Panc1 (cell line): ENCODE measurements around the gene CPM. TPM values are rescaled to one million over a fixed set of nuclear protein-coding genes. Genes with fewer than 3 reads are reported as not detected.

Experiments used
- ATAC-seq: fragments of 200-7000 bp; cut with Tn5 transposase; 2 replicates; pipeline ENCODE4 v1.9.1; 2020; ENCODE audit warnings: mild to moderate bottlenecking, moderate library complexity
- BruUV-seq: library from RNA; stranded (reverse); fragments of 400-500 nt; replicated peaks from 2 replicates; lab custom pipeline; 2021; lab: Mats Ljungman, UMichigan
- CTCF ChIA-PET: fragments of 300-600 bp; sonication (Branson Sonifier 250); formaldehyde crosslinking; loops from one replicate; lab custom pipeline; 2022; ENCODE audit warnings: antibody characterized with exemption; lab: Charles Lee
- POLR2A ChIA-PET: fragments of 300-600 bp; sonication (Branson Sonifier 250); formaldehyde crosslinking; loops from one replicate; lab custom pipeline; 2022; ENCODE audit warnings: antibody characterized with exemption; lab: Charles Lee
- DNase-seq: peaks from one replicate; pipeline ENCODE4 v3.0.0-alpha.2; 2010; ENCODE audit warnings: low read depth, low spot score
- H3K27ac ChIP-seq: 2 replicates; pipeline ENCODE4 v1.5.1; 2011; ENCODE audit warnings: mild to moderate bottlenecking, low read length, inconsistent platforms
- H3K27me3 ChIP-seq: fragments of 200-500 bp; sonication (Bioruptor generic); 2 replicates; pipeline ENCODE4 v1.6.0; 2014; ENCODE audit warnings: low read length, inconsistent platforms; ENCODE audit not compliant: control insufficient read depth, insufficient read depth
- H3K36me3 ChIP-seq: fragments of 200-500 bp; sonication (Bioruptor generic); 2 replicates; pipeline ENCODE4 v1.5.1; 2014; ENCODE audit warnings: inconsistent platforms, mild to moderate bottlenecking, low read length, moderate library complexity; ENCODE audit not compliant: control insufficient read depth, insufficient read depth
- H3K4me1 ChIP-seq: 2 replicates; pipeline ENCODE4 v1.5.1; 2011; ENCODE audit warnings: inconsistent platforms, mild to moderate bottlenecking, low read length, moderate library complexity; ENCODE audit not compliant: control insufficient read depth, insufficient read depth
- H3K4me3 ChIP-seq, 2 experiments: 2 replicates each; pipeline ENCODE4 v1.5.1; 2011 to 2012; ENCODE audit warnings: low read depth in 2 of 2, low read length in 2 of 2, mild to moderate bottlenecking in 2 of 2, inconsistent platforms in 1 of 2, moderate library complexity in 1 of 2
- H3K9me3 ChIP-seq: fragments of 200-500 bp; sonication (Bioruptor generic); 2 replicates; pipeline ENCODE4 v1.5.1; 2014; ENCODE audit warnings: low read depth, mild to moderate bottlenecking, inconsistent platforms, low read length, moderate library complexity; ENCODE audit not compliant: control insufficient read depth, insufficient read depth
- CTCF ChIP-seq: fragments of 450-650 bp; IDR thresholded peaks from 2 replicates; pipeline ENCODE4 v1.5.1; 2017; ENCODE audit warnings: mild to moderate bottlenecking
- POLR2AphosphoS5 ChIP-seq: IDR thresholded peaks from 2 replicates; pipeline ENCODE4 v1.6.1; 2012; ENCODE audit warnings: mild to moderate bottlenecking, low read depth, low read length, moderate library complexity
- REST ChIP-seq, 2 experiments: IDR thresholded peaks; 2 replicates each; pipeline ENCODE4 v1.6.1; 2011 to 2012; ENCODE audit warnings: low read depth in 2 of 2, control low read depth in 1 of 2, low read length in 1 of 2, mild to moderate bottlenecking in 1 of 2, moderate library complexity in 1 of 2; ENCODE audit not compliant: insufficient read depth in 1 of 2
- SIN3A ChIP-seq: IDR thresholded peaks from 2 replicates; pipeline ENCODE4 v1.6.1; 2012; ENCODE audit warnings: low read depth, mild to moderate bottlenecking, low read length, moderate library complexity, borderline replicate concordance; ENCODE audit not compliant: insufficient read depth
- TCF7L2 ChIP-seq: IDR thresholded peaks from 2 replicates; pipeline ENCODE4 v1.6.1; 2011; ENCODE audit warnings: mild to moderate bottlenecking, low read depth, low read length, inconsistent platforms
- in situ Hi-C: cut with HindIII; loops from 2 replicates; pipeline ENCODE4 v1.10.0; 2016; ENCODE audit warnings: low sequenced_read_pairs, low pct_unique_long_range_greater_than_20kb
- intact Hi-C: fragments of 100-400 bp; cut with micrococcal nuclease; formaldehyde crosslinking; loops from one replicate; pipeline ENCODE4 v1.10.0; 2022; ENCODE audit not compliant: unreplicated experiment
- total RNA-seq: library from RNA; stranded (reverse); gene quantifications from one replicate; pipeline ENCODE4 v1.2.1, GENCODE V29; 2021; ENCODE audit not compliant: unreplicated experiment

CPM gene
- total RNA-seq, 1 experiment from 2014 or later: 11.2 TPM

- BruUV-seq: no TSS peak
- ChIA-PET CTCF (interaction anchor here (0.6 kb wide), 1 partner anchor 49 kb away, joined by 3 read pairs; no protein-coding TSS in a partner anchor), POLR2A (no interaction called here)
- TF ChIP-seq POLR2AphosphoS5 (no peak), REST (IDR thresholded peaks at IDR 0.05; ENCODE audit: insufficient read depth in 1 of 2, low read depth in 2 of 2, low read length in 1 of 2) (no peak), SIN3A (no peak), CTCF (no peak)
- ATAC-seq: no peak
- Histone ChIP-seq H3K27me3 (peaks cover 3% of the 10 kb centered on the region; the same call in 1 of the 2 replicates), H3K36me3 (no peaks in the 10 kb centered on the region), H3K4me1 (no peaks in the 10 kb centered on the region), H3K9me3 (no peaks in the 10 kb centered on the region), H3K4me3 (no peak overlapping the region), H3K27ac (no peak overlapping the region)
- no peak for DNase-seq
- intact Hi-C loops: no loop called here
- in situ Hi-C loops: no loop called here
These were observed 21.8 kb upstream of the CPM start for GRCh38 chr12:68954811-68955210.

- H3K9me3 ChIP-seq: no peaks in the 10 kb centered on the region
- no peak overlapping the region for H3K4me3 ChIP-seq
- CTCF ChIA-PET: no interaction called here
- no peak for ATAC-seq
- no peaks in the 10 kb centered on the region for H3K4me1 ChIP-seq
- no TSS peak for BruUV-seq
- no peak for DNase-seq
- no peaks in the 10 kb centered on the region for H3K36me3 ChIP-seq
- peaks cover 3% of the 10 kb centered on the region; the same call in 1 of the 2 replicates for H3K27me3 ChIP-seq
- no peak for TF ChIP-seq CTCF
- TF ChIP-seq REST (IDR thresholded peaks at IDR 0.05; ENCODE audit: insufficient read depth in 1 of 2, low read depth in 2 of 2, low read length in 1 of 2): no peak
- TF ChIP-seq POLR2AphosphoS5: no peak
- TF ChIP-seq TCF7L2: no peak
- no peak for TF ChIP-seq SIN3A
- no peak overlapping the region for H3K27ac ChIP-seq
- intact Hi-C loops (no loop called here), in situ Hi-C loops (no loop called here)
- POLR2A ChIA-PET: no interaction called here
These were observed 20.6 kb upstream of the CPM start for GRCh38 chr12:68953536-68953935.
